Astrocyte of the cerebellum (primary cell): ENCODE results near the gene AQP7.
"Not testable (repeated sequence)": the region's sequence is repeated elsewhere in the genome, so short reads cannot be mapped to it uniquely, and the experiment has no call there.

Experiments
- DNase-seq: peaks from one replicate; pipeline ENCODE4 v3.0.0-alpha.2; 2011; ENCODE audit warnings: low read depth
- H3K4me3 ChIP-seq: 2 replicates; pipeline ENCODE4 v1.5.1; 2011; ENCODE audit warnings: mild to moderate bottlenecking, low read depth, low read length, moderate library complexity
- in situ Hi-C: cut with HindIII; loops from 2 replicates; pipeline ENCODE4 v1.10.0; 2017; ENCODE audit warnings: low sequenced_read_pairs
- TF ChIP-seq, protein P1 (sequence below): IDR thresholded peaks from 2 replicates; pipeline ENCODE4 v1.5.1; 2012; ENCODE audit warnings: low read length, low read depth, moderate library complexity, mild to moderate bottlenecking; ENCODE audit errors: missing control alignments

Gene AQP7

DNA sequence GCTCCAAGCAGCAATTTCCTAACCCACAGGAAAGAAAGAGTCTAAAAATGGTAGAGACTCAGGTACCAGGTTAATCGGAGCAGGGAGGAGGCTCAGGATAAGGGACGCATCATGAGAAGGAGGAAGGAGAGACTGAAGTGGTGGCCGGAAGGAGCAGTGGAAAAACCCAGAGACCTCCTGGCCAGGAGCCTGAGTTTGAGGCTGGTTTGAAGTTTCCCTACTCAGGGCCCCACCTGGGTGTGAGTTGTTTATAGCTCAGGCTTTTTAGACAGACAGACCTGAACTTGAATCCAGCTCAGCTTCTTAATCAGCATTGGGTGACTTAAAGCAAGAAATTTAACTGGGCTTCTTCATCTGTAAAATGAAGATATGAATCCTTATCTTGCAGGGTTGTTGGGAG, 11.9 kb upstream of the AQP7 start:
- in situ Hi-C loops, result no loop called here
- TF ChIP-seq, protein P1, sequence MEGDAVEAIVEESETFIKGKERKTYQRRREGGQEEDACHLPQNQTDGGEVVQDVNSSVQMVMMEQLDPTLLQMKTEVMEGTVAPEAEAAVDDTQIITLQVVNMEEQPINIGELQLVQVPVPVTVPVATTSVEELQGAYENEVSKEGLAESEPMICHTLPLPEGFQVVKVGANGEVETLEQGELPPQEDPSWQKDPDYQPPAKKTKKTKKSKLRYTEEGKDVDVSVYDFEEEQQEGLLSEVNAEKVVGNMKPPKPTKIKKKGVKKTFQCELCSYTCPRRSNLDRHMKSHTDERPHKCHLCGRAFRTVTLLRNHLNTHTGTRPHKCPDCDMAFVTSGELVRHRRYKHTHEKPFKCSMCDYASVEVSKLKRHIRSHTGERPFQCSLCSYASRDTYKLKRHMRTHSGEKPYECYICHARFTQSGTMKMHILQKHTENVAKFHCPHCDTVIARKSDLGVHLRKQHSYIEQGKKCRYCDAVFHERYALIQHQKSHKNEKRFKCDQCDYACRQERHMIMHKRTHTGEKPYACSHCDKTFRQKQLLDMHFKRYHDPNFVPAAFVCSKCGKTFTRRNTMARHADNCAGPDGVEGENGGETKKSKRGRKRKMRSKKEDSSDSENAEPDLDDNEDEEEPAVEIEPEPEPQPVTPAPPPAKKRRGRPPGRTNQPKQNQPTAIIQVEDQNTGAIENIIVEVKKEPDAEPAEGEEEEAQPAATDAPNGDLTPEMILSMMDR, result no peak
- no peak for DNase-seq
- no peak overlapping the region for H3K4me3 ChIP-seq

DNA sequence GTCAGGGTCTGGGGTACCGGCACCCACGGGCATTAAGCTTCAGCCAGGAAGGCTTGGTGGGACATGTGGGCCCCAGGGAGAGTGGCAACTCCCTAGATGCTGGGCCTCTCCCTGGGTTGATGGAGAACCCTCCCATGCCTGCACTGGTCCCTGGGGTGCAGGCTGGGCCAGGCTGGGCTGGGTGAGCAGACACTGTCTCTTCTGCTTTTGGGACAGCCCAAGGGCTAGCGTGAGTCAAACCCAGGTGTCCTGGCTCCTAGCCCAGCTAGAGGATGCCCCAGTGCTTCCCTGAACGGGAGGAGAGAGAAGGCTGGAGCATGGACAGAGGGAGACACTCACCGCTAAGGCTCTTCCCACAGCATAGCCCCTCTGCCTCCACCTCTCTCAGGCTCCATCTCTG, 5.7 kb upstream of the AQP7 start:
- in situ Hi-C loops, result loop anchor here (5.0 kb wide), 1 partner anchor 49 kb away; no protein-coding TSS in a partner anchor
- TF ChIP-seq, protein P1, result no peak
- no peak for DNase-seq
- no peak overlapping the region for H3K4me3 ChIP-seq

DNA sequence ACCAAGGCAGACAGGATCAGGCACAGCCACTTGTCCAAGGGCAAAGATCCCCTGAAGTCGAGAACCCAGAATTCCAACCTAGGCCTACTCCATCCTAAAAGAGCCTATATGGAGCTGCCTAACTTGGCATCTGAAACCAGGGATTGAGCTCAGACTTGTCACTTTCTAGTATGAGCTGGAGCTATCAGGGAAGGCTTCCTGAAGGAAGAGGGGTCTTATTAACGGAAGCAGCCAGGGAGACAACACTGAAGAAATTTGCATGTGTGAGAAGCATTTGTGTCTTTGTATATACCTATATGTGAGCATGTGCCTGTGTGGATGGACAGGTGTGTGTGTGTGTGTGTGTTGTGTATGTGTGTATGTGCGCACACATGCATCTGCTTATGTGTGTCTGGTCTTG, 4.7 kb upstream of the AQP7 start:
- TF ChIP-seq, protein P1, result no peak
- no peak overlapping the region for H3K4me3 ChIP-seq
- no peak for DNase-seq
- in situ Hi-C loops, result loop anchor here (5.0 kb wide), 1 partner anchor 50 kb away; no protein-coding TSS in a partner anchor

DNA sequence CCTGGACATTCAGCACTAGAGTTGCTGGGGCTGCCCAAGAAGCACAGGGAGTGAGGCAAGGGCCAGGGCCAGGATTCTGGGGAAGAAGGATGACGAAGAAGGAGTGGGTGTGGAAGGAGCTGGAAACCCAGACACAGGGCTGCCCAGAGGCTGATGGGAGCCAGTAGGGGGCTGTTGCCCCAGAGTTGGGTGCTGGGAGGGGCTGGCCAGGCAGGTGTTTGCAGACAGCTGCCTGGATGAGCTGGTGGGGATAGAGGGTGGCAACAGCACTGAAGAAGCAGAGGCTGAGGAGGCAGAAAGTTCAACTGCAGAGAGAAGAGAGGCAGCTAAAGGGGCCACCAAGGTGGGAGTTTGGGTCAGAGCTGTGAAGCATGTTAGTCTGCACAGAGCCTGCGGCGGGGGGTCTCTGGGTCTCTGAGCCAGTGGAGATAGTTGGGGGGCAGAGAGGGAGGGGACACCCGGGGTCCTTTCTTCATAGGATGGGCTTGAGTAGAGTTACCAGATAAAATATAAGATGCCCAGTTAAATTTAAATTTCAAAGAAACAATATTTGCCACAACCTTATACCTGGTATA, 2.5 kb upstream of the AQP7 start:
- in situ Hi-C loops, result loop anchor here (5.0 kb wide), 1 partner anchor 52 kb away; no protein-coding TSS in a partner anchor
- TF ChIP-seq, protein P1, result no peak
- DNase-seq, result no peak
- no peak overlapping the region for H3K4me3 ChIP-seq

DNA sequence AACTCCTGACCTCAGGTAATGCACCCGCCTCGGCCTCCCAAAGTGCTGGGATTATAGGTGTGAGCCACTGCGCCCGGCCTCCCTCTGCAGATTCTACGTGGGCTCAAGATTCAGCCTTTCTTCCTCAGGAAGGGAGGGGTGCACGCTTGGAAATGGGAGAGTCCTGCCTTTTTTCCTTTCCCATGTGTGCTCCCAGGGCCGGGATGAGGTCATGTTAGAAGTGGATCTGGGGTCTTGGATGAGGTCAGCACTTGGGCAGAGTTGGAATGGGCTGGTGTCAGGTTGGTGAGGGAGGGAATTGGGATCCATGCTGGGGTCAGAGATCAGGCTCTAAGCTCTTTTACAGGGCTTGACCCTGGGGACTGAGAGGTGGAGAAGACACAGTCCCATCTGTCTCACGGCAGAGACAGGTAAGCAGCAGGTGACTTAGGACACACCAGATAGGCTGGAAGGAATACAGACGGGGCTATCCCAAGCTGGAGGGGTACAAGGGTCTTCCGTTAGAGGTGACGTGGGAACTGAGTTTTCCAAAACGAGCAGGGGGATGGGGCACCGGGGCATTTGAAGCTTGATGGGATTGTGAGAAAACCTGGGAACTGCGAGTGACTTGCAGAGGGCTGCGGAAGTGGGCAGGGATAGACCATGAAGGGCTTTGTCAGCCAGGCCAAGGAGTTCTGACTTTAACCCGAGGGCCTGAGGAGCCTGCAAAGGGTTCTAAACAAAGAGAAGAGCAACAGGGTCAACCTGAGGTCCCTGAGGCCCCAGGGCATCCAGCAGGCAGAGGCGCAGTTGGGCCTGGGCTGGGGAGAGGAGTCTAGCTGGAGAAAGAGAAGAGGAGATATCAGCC, 1.8 kb upstream of the AQP7 start:
- no peak overlapping the region for H3K4me3 ChIP-seq
- in situ Hi-C loops, result no loop called here
- TF ChIP-seq, protein P1, result no peak
- no peak for DNase-seq

DNA sequence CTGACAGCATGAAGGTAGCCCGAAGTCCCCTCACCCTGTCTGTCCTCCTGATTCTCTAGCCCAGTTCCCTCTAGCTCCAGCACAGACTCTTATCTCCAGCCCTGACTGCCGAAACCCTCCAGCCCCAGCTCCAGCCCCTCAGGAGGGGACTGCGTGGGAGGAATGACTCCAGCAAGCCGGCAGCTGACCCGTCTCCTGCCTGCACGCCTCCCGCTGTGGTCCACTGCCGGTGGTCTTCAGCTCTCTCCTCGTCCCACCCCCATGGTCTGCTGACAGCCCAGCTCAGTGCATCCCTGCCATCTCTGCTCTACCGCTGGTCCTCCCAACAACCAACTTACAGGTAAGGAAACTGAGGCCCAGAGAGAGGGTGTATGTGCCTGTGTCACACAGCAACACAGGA, 559 bp downstream of the AQP7 start:
- in situ Hi-C loops, DNase-seq: not testable (repeated sequence)

DNA sequence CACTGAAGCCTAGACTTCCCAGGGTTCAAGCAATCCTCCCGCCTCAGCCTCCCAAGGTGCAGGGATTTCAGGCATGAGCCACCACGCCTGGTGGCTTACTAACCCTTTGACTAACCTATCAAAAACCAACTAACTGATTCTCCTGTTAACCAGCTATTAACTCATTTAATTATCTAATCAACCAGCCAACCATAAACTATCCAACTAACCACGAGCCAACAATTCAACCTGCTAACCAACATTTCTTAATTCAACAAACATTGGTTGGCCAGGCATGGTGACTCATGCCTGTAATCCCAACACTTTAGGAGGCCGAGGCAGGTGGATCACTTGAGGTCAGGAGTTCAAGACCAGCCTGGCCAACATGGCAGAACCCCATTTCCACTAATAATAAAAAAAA, 3.3 kb downstream of the AQP7 start:
- H3K4me3 ChIP-seq, DNase-seq, in situ Hi-C loops: not testable (repeated sequence)

More for the DNA sequence above, 559 bp downstream of the AQP7 start:
- not testable (repeated sequence) for H3K4me3 ChIP-seq

DNA sequence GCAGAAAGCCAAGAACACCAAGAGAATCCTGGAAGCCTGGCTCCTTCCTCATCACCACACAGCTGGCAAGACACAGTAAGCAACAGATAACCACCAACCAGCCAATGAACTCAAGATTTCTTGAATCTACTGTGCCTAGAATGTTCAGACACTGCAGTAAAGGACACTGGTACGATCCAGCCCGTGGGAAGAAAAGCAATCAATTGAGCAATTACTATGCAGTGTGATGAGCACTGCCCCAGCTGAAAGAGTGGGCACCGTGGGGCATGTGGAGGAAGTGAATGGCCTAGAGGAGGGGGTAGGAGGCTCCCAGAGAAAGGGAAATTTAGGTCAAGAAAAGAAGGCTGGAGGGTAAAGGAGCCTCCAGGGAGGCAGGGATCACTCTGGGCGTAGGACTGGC, 4.6 kb downstream of the AQP7 start:
- in situ Hi-C loops, DNase-seq, H3K4me3 ChIP-seq: not testable (repeated sequence)

DNA sequence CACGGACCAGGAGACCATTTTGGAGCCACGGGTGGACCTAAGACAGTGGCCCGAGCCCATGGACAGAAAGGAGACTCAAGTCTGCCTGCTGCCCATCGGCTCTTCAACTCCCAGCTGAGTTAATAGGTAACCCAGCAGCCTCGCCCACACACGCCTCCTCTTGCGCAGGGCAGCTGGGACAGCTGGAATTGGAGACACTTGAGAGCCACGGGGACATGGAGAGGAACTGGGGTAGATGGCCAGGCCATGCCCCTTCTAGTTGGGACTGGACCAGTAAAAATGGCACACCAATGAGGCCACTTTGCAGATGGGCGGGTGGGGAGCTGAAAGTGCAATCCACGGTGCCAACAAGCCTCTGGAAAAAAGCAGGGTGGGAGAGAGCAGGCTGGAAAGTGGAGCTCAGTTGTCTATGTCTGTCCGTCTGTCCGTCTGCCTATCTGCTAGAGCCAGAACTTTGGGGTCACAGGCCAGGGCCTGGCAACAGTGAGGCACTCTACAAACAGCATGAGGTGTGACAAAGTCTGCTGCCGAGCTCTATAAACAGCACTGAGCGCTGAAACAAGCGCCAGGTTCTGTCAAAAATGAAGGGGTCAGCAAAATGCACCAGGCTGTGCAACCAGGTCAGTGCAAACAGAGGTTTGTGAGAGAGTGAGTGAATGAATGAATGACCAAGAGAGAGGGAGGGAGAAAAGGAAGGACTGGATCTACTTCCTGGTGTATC, 7.0 kb downstream of the AQP7 start:
- in situ Hi-C loops, H3K4me3 ChIP-seq, DNase-seq: not testable (repeated sequence)

DNA sequence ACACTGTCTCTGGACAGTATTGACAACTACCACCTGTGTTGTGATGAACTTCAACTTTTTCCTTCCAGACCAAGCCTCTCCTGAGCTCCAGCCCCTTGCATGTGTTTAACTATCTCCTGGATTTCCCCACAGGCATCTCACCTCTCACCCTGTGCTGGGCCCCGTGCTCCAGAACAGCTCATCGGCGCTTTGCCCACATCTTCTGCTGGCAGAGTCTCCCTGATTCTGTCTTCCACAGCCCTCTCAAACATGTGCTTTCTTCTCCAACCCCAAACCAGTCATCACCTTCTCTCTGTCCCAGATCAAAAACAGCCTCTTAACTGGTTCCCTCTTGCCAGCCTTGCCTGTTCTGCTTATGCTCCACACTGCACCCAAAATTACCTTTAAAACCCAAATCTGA, 8.4 kb downstream of the AQP7 start:
- DNase-seq, H3K4me3 ChIP-seq, in situ Hi-C loops: not testable (repeated sequence)
